Activated CD4-positive, CD25-positive, alpha-beta regulatory T cell (primary cell): ENCODE data around the gene TMCO1.
"Not testable (repeated sequence)": the region's sequence is repeated elsewhere in the genome, so short reads cannot be mapped to it uniquely, and the experiment has no call there.

Experiments used
- DNase-seq, 4 experiments: peaks; one replicate each; lab custom pipeline; 2025; lab: John Stamatoyannopoulos, UW

TMCO1 gene, protein sequence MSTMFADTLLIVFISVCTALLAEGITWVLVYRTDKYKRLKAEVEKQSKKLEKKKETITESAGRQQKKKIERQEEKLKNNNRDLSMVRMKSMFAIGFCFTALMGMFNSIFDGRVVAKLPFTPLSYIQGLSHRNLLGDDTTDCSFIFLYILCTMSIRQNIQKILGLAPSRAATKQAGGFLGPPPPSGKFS

DNA sequence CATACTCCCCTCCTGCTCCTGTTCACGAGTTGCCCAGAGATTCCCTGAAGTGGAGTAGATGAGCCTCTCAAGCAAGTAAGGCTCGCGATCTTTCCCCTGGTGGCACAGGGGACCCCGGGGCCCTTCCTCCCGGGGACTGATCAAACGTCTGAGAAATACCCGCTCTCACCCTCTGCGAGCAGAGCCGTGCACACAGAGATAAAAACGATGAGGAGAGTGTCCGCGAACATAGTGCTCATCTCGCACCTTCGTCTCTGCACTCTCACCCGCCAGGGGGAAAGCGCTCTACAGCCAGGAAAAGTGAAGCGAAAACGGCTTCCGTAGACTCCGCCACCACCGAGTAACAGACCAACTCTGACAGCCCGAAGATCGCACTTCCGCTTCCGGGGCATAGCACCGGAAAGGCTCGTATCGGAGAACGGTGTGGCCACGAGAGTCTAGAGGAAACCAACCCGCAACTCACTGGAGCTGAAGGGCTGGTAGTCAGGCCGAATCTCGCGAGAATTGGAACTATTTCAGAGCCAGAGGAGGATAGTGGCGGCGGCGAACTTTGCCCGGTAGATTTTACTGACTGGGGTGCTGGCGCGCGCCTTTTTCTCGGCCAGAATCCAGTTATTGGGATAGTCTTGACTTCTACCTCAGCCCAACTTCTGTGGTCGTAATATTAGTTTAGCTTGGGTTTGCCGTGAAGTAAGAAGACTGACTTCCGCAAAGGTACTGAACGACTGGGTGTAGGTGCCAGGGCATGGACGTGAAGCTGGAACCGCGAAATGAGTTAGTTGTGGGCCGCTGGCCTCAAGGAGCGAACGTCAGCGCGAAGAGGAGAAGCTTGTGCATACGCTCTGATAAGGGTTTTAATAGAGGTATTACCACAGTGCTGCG lies at the start of gene TMCO1:
TSS of gene TMCO1 (minus strand) at position 356 of the 882 bp plus-strand sequence. CDS start at position 239, 117 bp downstream.
- DNase-seq = peak; percentile 78 to 90 (median 86)

DNA sequence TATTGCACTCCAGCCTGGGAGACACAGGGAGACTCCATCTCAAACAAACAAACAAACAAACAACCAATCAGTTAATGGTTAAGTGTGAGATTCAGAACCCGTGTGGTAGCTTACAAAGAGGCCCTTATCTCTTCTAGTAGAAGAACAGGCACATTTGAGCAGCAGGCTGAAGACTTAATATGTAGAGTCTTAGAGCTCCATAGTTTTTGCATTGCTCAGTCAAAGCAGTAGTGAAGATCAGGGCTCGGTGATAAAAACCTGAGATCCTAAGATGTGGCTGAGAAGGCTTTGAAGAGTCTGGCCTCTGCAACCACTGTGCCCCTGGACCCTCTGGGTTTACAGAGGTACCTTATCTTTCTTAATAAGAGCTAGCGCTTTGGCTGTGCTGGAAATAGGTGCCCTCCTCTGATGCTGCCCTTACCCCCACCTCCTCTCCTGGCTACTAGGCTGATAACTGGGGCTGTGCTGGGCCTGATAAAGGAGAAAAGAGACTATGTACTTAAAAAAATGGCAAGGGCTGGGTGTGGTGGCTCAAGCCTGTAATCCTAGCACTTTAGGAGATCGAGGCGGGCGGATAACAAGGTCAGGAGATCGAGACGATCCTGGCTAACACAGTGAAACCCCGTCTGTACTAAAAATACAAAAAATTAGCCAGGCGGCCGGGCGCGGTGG lies 48.3 kb upstream of the TMCO1 start:
- no peak for DNase-seq

DNA sequence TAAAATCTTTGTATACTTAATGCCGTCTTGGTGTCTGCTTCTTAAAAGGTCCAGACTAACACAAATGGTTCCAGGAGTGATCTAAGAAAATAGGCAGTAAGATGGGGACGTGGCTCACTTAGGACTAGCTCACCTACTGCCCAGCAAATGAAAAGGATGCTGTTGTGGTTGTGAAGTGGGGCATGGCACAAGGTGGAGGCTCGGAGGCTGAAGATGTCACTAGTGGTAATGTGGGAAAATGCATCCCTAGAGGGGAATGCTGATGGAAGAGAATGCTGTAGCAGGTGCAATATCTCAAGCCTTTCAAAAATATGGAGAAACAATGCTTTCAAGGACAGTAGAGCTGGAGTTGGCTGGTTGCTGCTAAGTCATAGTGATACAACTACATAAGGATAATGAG lies 47.5 kb upstream of the TMCO1 start:
- no peak for DNase-seq

DNA sequence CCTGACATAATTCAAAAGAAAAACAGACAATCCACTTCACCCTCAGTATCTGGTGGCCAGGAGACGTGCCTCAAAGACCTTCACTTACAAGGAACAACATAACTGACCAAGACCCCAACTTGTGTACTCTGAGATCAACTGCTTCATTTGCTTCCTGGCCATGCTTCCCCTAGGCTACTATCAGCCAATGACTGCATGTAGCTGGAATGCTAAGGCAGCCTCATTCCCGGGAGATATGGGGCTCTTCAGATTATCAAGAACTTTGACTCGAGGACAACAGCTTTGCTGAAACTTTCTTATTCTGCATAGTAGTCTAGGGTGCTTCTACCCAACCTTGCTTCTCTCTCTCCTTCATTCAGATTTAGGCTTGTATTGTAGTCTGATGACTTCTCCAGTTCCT lies 47.1 kb upstream of the TMCO1 start:
- DNase-seq = no peak

DNA sequence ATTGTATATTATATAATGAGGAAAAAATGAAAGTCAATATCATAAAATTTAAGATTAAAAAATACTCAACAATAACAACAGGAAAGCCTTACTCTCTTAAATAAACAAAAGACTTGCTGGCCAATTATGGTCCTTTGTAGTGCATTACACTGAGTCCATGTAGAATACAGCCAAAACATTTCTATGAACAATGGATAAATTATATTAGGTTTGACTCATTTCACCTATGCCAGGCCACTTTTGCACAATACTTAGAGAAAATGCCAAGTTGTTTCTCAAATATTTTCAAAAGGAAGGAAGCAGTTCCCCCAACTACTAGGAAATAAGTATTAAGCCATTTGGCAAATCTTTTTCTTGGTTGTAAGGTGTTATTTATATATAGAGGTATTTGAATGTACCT lies 38.9 kb upstream of the TMCO1 start:
- no peak for DNase-seq

DNA sequence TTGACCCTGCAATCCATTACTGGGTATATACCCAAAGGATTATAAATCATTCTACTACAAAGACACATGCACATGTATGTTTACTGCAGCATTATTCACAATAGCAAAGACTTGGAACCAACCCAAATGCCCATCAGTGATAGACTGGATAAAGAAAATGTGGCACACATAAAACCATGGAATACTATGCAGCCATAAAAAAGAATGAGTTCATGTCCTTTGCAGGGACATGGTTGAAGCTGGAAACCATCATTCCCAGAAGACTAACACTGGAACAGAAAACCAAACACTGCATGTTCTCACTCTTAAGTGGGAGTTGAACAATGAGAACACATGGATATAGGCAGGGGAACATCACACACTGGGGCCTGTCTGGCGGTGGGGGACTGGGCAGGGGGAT lies 35.8 kb upstream of the TMCO1 start:
- not testable (repeated sequence) for DNase-seq

DNA sequence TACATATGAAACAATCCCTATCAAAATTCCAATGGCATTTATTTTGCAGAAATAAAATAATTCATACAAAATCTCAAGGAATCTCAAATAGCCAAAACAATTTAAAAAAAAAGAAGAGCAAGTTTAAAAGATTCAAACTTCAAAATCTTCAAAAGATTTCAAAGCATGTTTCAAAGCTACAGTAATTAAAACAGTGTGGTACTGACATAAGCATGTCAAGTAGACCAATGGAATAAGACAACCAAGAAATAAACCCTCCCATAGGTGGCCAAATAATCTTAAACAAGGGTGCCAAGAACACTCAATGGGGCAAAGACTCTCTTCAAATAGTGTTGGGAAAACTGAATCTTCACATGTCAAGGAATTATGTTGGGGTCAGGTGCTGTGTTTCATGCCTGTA lies 30.7 kb upstream of the TMCO1 start:
- DNase-seq = no peak

DNA sequence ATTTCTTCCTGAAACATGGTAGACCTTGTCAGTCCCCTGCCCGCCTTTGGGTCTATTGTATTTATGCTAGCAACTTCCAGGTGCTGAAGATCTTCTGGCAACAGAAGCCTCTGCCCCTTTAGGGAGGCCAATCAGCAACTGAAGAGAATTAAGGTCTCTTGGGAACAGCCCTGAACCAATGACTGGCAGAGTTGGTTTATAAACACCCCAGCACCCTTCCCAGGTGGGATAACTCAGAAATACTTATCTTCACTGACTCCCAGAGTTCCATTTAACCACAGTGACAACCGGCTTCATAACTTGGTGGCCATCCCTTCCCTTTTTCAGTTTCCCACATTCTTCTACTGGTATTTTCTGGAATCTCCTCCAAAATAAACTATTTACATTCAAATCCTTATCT lies 27.2 kb upstream of the TMCO1 start:
- no peak for DNase-seq

DNA sequence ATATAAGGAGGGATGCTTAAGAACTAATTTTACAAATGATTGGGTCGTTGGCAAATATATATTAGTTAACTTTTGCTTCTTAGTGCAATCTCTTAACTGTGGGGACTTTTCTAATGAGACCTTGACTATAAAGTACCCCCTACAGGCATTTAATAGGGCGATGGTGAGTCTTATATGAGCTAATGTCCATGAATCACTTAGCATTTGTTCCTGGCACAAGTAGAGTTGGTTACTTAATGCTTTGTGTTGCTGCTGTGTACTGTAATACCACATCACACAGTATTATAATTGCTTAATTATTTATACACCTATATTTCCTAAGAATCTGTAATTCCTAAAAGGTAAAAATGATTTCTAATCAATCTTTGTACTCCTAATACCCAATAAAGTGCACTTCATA lies 25.3 kb upstream of the TMCO1 start:
- DNase-seq = no peak

DNA sequence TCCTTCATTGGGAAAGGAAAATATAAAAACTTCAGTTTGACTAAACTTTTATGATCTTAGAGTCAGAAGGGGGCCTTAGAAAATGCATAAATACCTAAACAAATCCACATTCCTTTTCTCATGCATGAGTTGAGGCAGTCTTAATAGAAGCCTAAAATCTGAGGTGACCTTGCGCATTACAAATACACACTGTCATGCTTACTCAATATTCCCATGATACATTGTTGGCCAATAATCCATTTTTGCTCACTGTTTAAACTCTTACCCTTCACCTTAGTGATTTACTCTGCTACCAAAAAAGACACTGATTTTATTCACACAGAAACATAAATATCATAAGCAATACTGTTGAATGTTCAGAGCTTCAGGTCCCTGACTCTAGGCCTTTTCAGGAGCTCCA lies 19.1 kb upstream of the TMCO1 start:
- no peak for DNase-seq

DNA sequence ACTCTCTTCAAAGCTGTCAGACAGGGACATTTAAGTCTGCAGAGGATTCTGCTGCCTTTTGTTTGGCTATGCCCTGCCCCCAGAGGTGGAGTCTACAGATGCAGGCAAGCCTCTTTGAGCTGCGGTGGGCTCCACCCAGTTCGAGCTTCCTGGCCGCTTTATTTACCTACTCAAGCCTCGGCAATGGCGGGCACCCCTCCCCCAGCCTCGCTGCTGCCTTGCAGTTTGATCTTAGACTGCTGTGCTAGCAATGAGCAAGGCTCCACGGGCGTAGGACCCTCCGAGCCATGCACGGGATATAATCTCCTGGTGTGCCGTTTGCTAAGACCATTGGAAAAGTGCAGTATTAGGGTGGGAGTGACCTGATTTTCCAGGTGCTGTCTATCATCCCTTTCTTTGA lies 14.9 kb upstream of the TMCO1 start:
- DNase-seq = not testable (repeated sequence)

DNA sequence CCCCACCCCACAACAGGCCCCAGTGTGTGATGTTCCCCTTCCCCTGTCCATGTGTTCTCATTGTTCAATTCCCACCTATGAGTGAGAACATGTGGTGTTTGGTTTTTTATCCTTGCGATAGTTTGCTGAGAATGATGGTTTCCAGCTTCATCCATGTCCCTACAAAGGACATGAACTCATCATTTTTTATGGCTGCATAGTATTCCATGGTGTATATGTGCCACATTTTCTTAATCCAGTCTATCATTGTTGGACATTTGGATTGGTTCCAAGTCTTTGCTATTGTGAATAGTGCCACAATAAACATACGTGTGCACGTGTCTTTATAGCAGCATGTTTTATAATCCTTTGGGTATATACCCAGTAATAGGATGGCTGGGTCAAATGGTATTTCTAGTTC lies 9.5 kb upstream of the TMCO1 start:
- not testable (repeated sequence) for DNase-seq

DNA sequence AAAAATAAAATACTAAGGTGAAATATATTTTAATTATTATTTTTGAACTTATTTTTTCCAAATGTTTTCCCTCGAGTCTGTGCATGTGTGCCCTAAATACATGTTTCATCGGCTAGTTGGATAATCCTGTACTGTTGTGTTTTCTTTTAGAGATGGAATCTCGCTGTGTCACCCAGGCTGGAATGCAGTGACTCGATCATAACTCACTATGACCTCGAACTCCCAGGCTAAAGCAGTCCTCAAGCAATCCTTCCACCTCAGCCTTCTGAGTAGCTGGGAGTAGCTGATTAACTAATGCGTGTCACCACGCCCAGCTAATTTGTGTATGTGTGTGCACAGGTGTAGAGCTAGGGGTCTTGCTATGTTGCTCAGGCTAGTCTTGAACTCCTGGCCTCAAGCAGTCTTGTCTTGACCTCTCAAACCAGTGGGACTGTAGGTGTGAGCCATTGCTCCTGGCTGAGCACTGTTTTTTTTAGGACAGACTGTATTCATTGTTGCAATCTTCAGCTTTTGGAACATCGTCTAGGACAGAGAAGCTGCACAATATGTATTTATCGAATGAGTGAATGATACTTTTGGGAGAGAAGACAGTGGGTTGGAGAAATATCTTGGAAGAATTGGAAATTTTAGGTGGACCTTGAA lies 4.8 kb upstream of the TMCO1 start:
- no peak for DNase-seq

DNA sequence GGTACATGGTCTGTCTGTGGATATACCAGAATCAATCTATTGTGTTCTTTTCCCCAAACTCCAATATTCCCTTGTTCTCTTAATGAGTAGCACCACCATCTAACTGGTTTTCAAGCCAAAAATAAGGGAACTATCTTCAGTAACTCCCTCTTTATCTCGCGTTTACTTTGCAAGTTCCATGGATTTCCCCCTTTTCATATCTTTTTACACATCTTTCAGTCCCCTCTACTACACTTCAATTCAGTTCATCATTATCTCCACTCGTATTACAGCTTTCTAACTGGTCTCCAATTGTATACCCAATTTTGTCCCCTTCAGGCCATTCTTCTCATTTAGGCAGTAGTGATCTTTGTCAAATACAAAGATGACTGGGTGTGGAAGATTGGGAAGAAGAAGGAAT lies 4.1 kb upstream of the TMCO1 start:
- DNase-seq = no peak

DNA sequence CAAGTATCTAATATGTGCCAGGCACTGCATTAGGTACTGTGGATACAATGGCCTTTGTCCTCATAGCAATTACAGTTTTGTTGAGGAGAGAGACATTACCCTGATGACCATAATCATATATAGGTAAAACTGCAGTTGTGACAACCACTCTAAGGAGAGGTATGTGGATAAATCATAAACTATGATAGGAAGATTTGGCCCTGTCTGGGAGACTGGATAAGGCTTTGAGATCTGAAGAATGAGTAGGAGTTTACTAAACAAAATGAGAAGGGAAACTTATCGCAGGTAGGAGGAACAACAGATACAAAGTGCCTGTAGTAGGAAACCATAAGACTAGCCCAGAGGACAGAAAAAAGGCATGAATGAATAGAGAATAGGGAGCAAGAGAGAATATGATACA lies 4.4 kb downstream of the TMCO1 start:
- no peak for DNase-seq

DNA sequence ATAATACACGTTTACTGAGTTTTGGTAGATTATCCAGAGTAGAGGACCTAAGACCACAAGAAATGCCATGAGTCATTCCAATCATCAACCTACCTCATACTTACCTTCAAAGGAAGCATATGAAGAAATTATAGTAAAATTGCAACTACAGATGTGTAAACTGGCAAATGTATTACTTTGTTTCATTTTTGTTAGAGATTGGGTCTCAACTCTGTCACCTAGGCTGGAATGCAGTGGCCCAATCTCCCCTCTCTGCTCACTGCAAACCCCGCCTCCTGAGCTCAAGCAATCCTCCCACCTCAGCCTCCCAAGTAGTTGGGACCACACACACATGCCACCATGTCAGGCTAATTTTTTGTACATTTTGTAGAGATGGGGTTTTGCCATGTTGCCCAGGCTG lies 5.2 kb downstream of the TMCO1 start:
- DNase-seq = no peak

DNA sequence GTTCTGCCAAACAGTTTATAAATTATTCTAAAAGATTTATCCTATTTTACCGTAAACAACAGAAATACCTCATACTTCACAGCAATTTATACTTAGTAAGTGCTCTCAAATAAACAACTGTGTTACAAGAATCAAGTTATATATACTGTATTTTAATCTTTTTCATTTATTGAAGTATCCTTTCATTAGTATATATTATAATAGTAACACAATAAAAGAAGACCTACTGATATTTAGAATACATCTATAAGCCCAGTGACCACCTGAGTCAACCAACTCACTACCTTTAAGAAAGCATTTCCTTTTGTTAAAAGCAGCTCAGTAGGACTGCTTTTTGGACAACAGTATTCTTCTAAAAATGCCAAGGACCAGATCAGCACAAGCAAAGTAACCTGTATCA lies 5.9 kb downstream of the TMCO1 start:
- DNase-seq = no peak

DNA sequence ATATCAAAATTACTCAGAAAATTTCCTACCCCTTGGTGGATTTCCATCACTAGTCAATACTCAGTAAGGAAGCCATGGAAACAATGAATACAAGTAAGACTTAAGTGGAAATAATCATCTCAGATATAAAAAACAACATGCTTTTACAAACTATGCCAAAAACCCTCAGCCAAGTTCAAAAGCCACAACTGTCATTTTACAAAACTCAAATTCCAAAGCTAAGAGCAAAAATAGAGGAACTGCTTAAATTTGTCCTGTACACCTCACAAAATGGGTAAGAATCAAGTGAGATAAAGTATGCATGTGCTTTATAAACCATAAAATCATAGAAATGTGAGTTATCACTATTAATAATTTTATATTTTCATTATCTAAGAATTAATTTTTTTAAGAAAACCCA lies 9.6 kb downstream of the TMCO1 start:
- DNase-seq = no peak

DNA sequence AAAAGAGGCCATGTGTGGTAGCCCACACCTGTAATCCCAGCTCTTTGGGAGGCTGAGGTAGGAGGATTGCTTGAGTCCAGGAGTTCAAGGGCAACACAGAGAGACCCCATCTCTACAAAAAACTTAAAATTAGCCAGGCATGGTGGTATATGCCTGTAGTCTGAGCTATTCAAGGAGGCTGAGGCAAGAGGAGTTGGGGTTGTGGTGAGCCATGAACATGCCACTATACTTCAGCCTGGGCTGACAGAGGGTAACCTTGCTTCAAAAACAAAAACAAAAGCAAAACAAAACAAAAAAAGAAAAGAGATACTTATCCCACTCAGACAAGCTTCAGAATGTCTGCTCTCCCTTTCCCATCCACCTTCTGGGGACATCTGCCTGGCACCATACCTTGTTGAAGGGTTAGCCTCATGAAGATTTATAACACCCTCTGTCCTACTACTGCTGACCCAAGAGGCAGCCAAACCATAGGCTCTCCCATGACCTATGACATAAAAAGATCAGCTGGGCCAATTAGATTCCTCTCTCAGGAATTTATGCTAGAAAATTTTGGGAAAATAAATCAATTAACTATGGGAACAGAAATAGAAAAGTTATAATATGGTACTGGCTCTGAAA lies 13.2 kb downstream of the TMCO1 start:
- no peak for DNase-seq

DNA sequence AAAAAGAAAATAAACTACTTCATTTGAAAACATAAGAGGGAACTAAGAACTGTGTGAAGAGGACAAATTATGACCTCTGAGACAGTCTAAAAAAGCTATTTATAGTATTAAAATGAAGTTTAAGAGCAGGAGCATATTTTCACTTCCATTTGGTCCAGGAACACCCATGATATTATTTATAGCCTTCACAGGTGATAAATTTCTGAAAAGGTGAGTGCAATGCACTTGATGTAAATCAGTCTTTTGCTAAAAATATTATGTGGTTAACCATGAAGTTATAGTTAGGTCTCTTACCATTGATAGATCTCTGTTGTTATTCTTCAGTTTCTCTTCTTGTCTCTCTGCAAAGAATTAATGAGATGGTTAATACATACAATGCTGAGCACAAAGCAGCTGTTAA lies 14.7 kb downstream of the TMCO1 start:
- no peak for DNase-seq

DNA sequence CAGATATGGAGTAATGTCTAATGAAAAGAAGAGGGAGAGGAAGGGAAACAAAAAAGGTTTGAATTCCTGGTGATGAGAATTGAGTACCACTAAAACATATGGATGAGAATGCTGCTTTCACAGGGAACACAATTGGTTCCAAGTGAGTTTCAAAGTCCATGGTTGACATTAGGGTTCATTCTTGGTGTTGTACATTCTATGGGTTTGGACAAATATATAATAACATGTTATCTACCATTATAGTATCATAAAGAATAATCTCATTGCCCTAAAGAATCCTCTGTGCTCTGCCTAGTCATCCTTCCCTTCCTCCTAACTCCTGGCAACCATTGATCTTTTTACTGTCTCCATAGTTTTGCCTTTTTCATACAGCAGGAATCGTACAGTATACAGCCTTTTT lies 20.1 kb downstream of the TMCO1 start:
- DNase-seq = no peak
